ENCODE results near the gene HSD3B7.

The HSD3B7 gene

GRCh38 chr16:31008149-31008548 is 23.1 kb downstream of the HSD3B7 start:
- TF ChIP-seq CTCF (IDR thresholded peaks at IDR 0.05), result no peak

GRCh38 chr16:31008551-31008950 is 23.5 kb downstream of the HSD3B7 start:
- no peak for TF ChIP-seq CTCF (IDR thresholded peaks at IDR 0.05)

GRCh38 chr16:31009120-31009519 is 24.1 kb downstream of the HSD3B7 start:
- no peak for TF ChIP-seq CTCF (IDR thresholded peaks at IDR 0.05)

GRCh38 chr16:31009894-31010584 is 25.0 kb downstream of the HSD3B7 start:
- TF ChIP-seq CTCF (IDR thresholded peaks at IDR 0.05), result no peak

- TF ChIP-seq CTCF (IDR thresholded peaks at IDR 0.05), result no peak
These were observed 25.7 kb downstream of the HSD3B7 start, which contains the start of gene STX1B for GRCh38 chr16:31010585-31011325. Gene STX1B (minus strand): TSS chr16:31010638. CDS start chr16:31010396, 242 bp downstream.

- TF ChIP-seq CTCF (IDR thresholded peaks at IDR 0.05), result no peak
These were observed 31.0 kb downstream of the HSD3B7 start for GRCh38 chr16:31016018-31016417.

GRCh38 chr16:31020536-31020935 is 35.5 kb downstream of the HSD3B7 start:
- no peak for TF ChIP-seq CTCF (IDR thresholded peaks at IDR 0.05)

Measured in LNCAP (cell line).